GM13977 (cell line): Measurements from ENCODE around the gene BUB1B.

Experiments used
- DNase-seq: peaks from one replicate; pipeline ENCODE4 v3.0.0; 2012; ENCODE audit warnings: low spot score
- in situ Hi-C: fragments of 300-500 bp; cut with MboI; formaldehyde crosslinking; loops from one replicate; pipeline ENCODE4 v1.12.0; 2022; ENCODE audit warnings: low sequenced_read_pairs, low pct_unique_long_range_greater_than_20kb, mixed read lengths, inconsistent platforms; ENCODE audit not compliant: unreplicated experiment
- TF ChIP-seq, protein P1 (sequence below): IDR thresholded peaks from 2 replicates; pipeline ENCODE4 v1.5.1; 2012; ENCODE audit warnings: mild to moderate bottlenecking, control low read depth; ENCODE audit not compliant: insufficient read depth; ENCODE audit errors: extremely low read depth, missing control alignments

BUB1B gene

GRCh38 chr15:40241269-40242212 is 80.7 kb downstream of the BUB1B start:
- peak; percentile 21 for DNase-seq
- in situ Hi-C loops: no loop called here
- TF ChIP-seq, protein P1, sequence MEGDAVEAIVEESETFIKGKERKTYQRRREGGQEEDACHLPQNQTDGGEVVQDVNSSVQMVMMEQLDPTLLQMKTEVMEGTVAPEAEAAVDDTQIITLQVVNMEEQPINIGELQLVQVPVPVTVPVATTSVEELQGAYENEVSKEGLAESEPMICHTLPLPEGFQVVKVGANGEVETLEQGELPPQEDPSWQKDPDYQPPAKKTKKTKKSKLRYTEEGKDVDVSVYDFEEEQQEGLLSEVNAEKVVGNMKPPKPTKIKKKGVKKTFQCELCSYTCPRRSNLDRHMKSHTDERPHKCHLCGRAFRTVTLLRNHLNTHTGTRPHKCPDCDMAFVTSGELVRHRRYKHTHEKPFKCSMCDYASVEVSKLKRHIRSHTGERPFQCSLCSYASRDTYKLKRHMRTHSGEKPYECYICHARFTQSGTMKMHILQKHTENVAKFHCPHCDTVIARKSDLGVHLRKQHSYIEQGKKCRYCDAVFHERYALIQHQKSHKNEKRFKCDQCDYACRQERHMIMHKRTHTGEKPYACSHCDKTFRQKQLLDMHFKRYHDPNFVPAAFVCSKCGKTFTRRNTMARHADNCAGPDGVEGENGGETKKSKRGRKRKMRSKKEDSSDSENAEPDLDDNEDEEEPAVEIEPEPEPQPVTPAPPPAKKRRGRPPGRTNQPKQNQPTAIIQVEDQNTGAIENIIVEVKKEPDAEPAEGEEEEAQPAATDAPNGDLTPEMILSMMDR: no peak

GRCh38 chr15:40242213-40242599 is 81.3 kb downstream of the BUB1B start:
- no peak for DNase-seq
- TF ChIP-seq, protein P1: no peak
- in situ Hi-C loops: no loop called here

- TF ChIP-seq, protein P1: no peak
- in situ Hi-C loops: no loop called here
- DNase-seq: no peak
These were observed 81.7 kb downstream of the BUB1B start for GRCh38 chr15:40242601-40243000.

DNA sequence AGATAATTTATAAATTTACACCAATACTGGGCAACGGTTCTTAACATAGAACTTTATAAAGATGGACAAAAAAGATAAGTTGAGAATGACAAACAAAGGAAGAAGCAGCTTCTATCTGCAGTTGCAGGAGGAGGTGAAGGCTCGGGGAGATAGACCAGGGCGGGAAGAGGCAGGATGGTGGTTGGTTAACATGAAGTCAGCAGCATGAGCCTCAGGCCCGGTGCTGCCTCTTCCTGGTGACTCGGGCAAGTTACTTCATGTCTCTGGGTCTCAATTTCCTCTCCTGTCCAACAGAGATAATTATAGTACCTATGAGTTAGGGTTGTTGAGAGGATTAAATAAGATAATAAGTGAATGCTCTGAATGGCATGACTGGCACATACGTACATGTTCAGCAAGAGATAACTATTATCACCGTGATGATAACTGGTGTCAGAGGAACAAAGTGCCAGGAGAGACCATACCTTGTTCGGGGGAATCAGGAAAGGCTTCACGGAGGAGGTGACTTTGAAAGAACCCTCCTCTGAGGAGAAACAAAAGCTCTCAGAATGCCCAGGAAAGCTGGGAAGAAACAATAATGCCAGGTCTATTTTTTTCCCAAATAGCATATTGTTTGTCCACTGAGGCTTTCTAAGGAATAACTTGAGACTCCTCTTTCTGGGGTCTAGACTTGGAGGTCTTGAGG is 82.4 kb downstream of the BUB1B start:
- TF ChIP-seq, protein P1: no peak
- in situ Hi-C loops: no loop called here
- no peak for DNase-seq

DNA sequence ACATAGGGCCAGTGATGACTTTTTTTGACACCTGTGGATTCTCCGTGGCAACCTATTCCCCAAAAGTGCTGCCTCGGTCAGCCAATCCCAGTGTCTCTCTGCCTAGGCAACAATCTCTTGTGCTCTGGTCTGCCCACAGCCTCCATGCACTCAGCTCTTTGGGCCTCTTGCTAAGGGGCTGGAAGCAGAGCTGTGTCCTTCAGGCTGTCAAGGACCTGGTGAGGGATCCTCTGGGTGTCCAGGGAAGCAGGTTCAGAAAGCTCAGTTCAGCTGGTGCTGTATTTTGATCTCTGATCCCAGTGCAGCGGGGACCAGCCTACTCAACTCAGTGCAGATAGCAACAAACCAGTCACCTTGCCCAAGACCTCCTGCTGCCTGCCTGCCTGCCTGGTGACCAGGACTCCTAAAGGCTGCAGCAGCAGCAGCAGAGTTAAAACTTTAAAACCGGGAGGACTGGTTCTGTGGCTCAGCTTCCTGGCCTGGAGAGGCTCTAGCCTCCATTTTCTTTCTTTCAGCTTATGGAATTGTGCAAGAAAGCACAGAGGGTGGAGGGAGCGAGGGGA is 84.2 kb downstream of the BUB1B start:
- in situ Hi-C loops: no loop called here
- no peak for DNase-seq
- TF ChIP-seq, protein P1: no peak

- in situ Hi-C loops: no loop called here
- no peak for DNase-seq
- TF ChIP-seq, protein P1: no peak
These were observed 85.0 kb downstream of the BUB1B start for GRCh38 chr15:40245666-40246450.
